ENCODE results near the gene DHRS12. TPM values are rescaled to one million over a fixed set of nuclear protein-coding genes. Genes with fewer than 3 reads are reported as not detected.
A peak's percentile ranks its signal among the peaks of the same experiment; 100 is the strongest.

Gene DHRS12
- total and polyA plus RNA-seq, 10 donors = 11.3 to 22.8 (median 16.9) TPM

DNA sequence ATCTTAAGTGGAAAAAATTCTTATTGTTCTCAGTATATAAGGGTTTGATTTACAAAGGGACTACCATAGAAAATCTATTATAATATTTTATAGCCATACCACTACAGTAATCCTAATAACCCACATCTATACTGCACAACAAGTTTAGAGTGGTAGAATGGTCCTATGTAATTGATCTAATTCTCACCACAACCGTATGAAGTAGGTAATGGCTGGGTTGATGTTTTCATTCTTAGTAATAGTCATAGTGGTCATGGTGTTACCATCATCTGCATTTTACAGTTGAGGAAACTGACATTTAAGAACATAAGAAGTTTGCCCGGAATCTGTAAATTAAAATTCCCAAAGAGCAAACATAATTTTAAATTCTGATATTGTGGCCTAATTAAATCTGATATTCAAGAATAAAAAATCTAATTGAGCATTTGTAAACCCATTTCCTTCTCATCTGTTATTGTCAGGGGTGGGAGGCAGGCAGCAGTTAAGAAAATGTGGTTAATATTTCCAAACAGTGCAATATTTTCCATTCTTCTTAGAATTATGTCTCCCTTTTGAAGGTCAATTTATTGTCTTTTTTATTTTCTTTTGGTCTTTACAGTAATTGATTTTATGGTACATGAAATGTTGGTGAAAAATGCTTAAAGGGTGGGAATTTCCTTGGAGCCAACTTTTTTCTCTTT, 65.6 kb downstream of the DHRS12 start:
- intact Hi-C loops (cut with DNase I; ENCODE audit: low total_unique reads) = no loop called here
- TF ChIP-seq CTCF (IDR thresholded peaks at IDR 0.05 in 8 of 11, conservative IDR thresholded peaks at IDR 0.05 in 3 of 11) = no peak
- TF ChIP-seq POLR2A (IDR thresholded peaks at IDR 0.05) = no peak
- TF ChIP-seq POLR2AphosphoS5 (IDR thresholded peaks at IDR 0.05) = no peak
- Histone ChIP-seq H3K4me1 (peaks cover 0 to 10% (median 2%) of the 10 kb centered on the region in 6 donors), H3K27me3 (replicated peaks in 1 of 7) (no peaks in the 10 kb centered on the region), H3K4me3 (no peak overlapping the region), H3K9me3 (no peaks in the 10 kb centered on the region), H3K27ac (peak overlapping the region in 3 of 8 donors; percentile 45 to 60 (median 58)), H3K36me3 (peaks cover 0 to 75% (median 15%) of the 10 kb centered on the region in 6 donors)
- 73 to 85% (median 80%) methylated on average over 2 of the region's 2 CpGs for WGBS, 5 donors
- DNase-seq = no peak

- H3K36me3 ChIP-seq = peaks cover 0 to 69% (median 15%) of the 10 kb centered on the region in 6 donors
- H3K4me3 ChIP-seq = no peak overlapping the region
- 64 to 81% (median 75%) methylated on average over 3 of the region's 3 CpGs for WGBS, 5 donors
- DNase-seq = no peak
- no peak overlapping the region for H3K27ac ChIP-seq
- intact Hi-C loops (cut with DNase I; ENCODE audit: low total_unique reads) = no loop called here
- no peak for TF ChIP-seq POLR2AphosphoS5 (IDR thresholded peaks at IDR 0.05)
- no peak for TF ChIP-seq CTCF (IDR thresholded peaks at IDR 0.05 in 8 of 11, conservative IDR thresholded peaks at IDR 0.05 in 3 of 11)
- TF ChIP-seq POLR2A (IDR thresholded peaks at IDR 0.05) = no peak
- H3K9me3 ChIP-seq = no peaks in the 10 kb centered on the region
- H3K4me1 ChIP-seq = peaks cover 0 to 16% (median 2%) of the 10 kb centered on the region in 6 donors
- no peaks in the 10 kb centered on the region for H3K27me3 ChIP-seq (replicated peaks in 1 of 7)
Measured at GRCh38 chr13:51737609-51738008, 66.4 kb downstream of the DHRS12 start.

DNA sequence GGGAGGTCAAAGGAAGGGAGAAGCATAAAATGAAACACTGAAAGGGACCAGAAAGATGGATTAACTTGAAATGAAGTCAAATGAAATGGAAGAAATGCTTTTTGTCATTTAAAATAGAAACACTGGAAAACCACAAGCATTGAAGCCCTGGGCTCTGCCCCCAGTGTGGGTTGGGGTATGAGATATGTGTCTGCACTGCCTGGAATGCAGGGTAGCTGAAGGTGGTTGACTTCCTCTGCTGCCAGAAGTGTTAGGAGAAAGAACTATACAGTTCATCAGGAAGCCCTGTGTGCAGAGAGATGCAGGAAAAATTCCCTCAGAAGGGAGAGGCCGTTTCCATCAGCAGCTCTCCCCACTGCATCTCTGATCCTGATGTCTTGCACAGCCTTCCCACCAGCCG, 69.2 kb downstream of the DHRS12 start:
- no peak overlapping the region for H3K27ac ChIP-seq
- WGBS, 5 donors = 71 to 93% (median 90%) methylated on average over 2 of the region's 2 CpGs
- no peaks in the 10 kb centered on the region for H3K9me3 ChIP-seq
- no peak for DNase-seq
- H3K4me1 ChIP-seq = peaks cover 0 to 40% (median 14%) of the 10 kb centered on the region in 6 donors
- intact Hi-C loops (cut with DNase I; ENCODE audit: low total_unique reads) = loop anchor here (5.0 kb wide), 1 partner anchor 282 kb away; the partner anchor contains the start of gene INTS6
- no peak overlapping the region for H3K4me3 ChIP-seq
- no peaks in the 10 kb centered on the region for H3K27me3 ChIP-seq (replicated peaks in 1 of 7)
- TF ChIP-seq POLR2A (IDR thresholded peaks at IDR 0.05) = no peak
- TF ChIP-seq CTCF (IDR thresholded peaks at IDR 0.05 in 8 of 11, conservative IDR thresholded peaks at IDR 0.05 in 3 of 11) = no peak
- no peak for TF ChIP-seq POLR2AphosphoS5 (IDR thresholded peaks at IDR 0.05)
- peaks cover 0 to 57% (median 5%) of the 10 kb centered on the region in 6 donors for H3K36me3 ChIP-seq

Data from spleen (tissue), 11 donors.